Purkinje cell (primary cell): Measurements from ENCODE around the gene PDE9A. TPM values are rescaled to one million over a fixed set of nuclear protein-coding genes. Genes with fewer than 3 reads are reported as not detected.

Experiments
- polyA plus RNA-seq: library from polyadenylated mRNA; unstranded; fragments of >200 nt; fragmentation: Nextera tagmentation; gene quantifications from 2 replicates; pipeline ENCODE4 v1.2.1, GENCODE V29; 2014

The PDE9A gene
- 73.8 and 97.9 TPM in 2 replicates for polyA plus RNA-seq

GRCh38 chr21:42653231-42654061 is at the start of gene PDE9A:
TSS of gene PDE9A (plus strand) at chr21:42653621. CDS start at chr21:42653815, 194 bp downstream.

Other genes with a start within 250 kb of the PDE9A start
- 0.50 TPM in 1 of 2 replicates, not detected in the other for gene UBASH3A, start 249.7 kb upstream of the PDE9A start, polyA plus RNA-seq
- gene RSPH1, start 157.4 kb upstream of the PDE9A start, polyA plus RNA-seq, result 1.9 and 3.2 TPM in 2 replicates
- gene SLC37A1, start 139.8 kb upstream of the PDE9A start, polyA plus RNA-seq, result 8.6 and 18.5 TPM in 2 replicates
- 0.54 TPM in 1 of 2 replicates, not detected in the other for gene WDR4, start 225.9 kb downstream of the PDE9A start, polyA plus RNA-seq
- gene NDUFV3, start 239.7 kb downstream of the PDE9A start, polyA plus RNA-seq, result 57.9 and 62.2 TPM in 2 replicates